B cell (primary cell): ENCODE data around the gene TOGARAM1. TPM values are rescaled to one million over a fixed set of nuclear protein-coding genes. Genes with fewer than 3 reads are reported as not detected.
"Not testable (repeated sequence)": the region's sequence is repeated elsewhere in the genome, so short reads cannot be mapped to it uniquely, and the experiment has no call there.

ENCODE experiments used
- ATAC-seq: fragments of 200-7000 bp; cut with Tn5 transposase; one replicate; pipeline ENCODE4 v1.10.0; 2021; ENCODE audit warnings: low read depth, mild to moderate bottlenecking, moderate number of reproducible peaks, moderate library complexity
- CTCF ChIA-PET: fragments of 350-600 bp; sonication (Branson Sonifier 250); formaldehyde crosslinking; loops from one replicate; lab custom pipeline; 2021; ENCODE audit warnings: antibody characterized with exemption, inconsistent platforms; lab: Charles Lee
- POLR2A ChIA-PET: fragments of 350-600 bp; sonication (Branson Sonifier 250); formaldehyde crosslinking; loops from one replicate; lab custom pipeline; 2021; ENCODE audit warnings: antibody characterized with exemption; lab: Charles Lee
- DNase-seq: peaks from one replicate; pipeline ENCODE4 v3.0.0; 2013
- H2AFZ ChIP-seq: 2 replicates; pipeline ENCODE4 v1.6.1; 2012; ENCODE audit warnings: mild to moderate bottlenecking, low read depth, low read length; ENCODE audit not compliant: insufficient read depth, poor library complexity, severe bottlenecking
- H3K27ac ChIP-seq, 2 donors: 1 replicate in 1 of 2; 2 replicates in 1 of 2; pipeline ENCODE4 v1.5.1; 2012 to 2013; ENCODE audit warnings: low read length in 2 of 2, mild to moderate bottlenecking in 2 of 2, moderate library complexity in 1 of 2
- H3K27me3 ChIP-seq, 4 experiments: fragments of 200-600 bp in 1 of 4; sonication (generic) in 1 of 4; replicated peaks in 1 of 4; 1 replicate in 2 of 4; 2 replicates in 2 of 4; pipeline versions ENCODE4 v1.6.1 to v1.7.0; 2013 to 2016; ENCODE audit warnings: low read length in 3 of 4, mild to moderate bottlenecking in 2 of 4, mixed read lengths in 1 of 4, moderate library complexity in 1 of 4; ENCODE audit not compliant: insufficient read depth in 4 of 4, control insufficient read depth in 3 of 4; ENCODE audit errors: control extremely low read depth in 1 of 4
- H3K36me3 ChIP-seq, 2 experiments: replicated peaks in 1 of 2; 1 replicate in 1 of 2; 2 replicates in 1 of 2; pipeline versions ENCODE4 v1.6.1 to v1.7.1; 2013; ENCODE audit warnings: low read length in 1 of 2; ENCODE audit not compliant: insufficient read depth in 2 of 2, control insufficient read depth in 1 of 2; ENCODE audit errors: control extremely low read depth in 1 of 2, extremely low read depth in 1 of 2
- H3K4me1 ChIP-seq, 2 donors: fragments of 200-600 bp in 1 of 2; sonication (generic) in 1 of 2; 1 replicate in 1 of 2; 2 replicates in 1 of 2; pipeline versions ENCODE4 v1.5.1 to v1.6.1; 2013 to 2017; ENCODE audit warnings: low read length in 2 of 2; ENCODE audit not compliant: control insufficient read depth in 2 of 2, insufficient read depth in 2 of 2
- H3K4me2 ChIP-seq: replicated peaks from 2 replicates; pipeline ENCODE3; 2012; ENCODE audit warnings: mild to moderate bottlenecking, low read depth, low read length; ENCODE audit not compliant: poor library complexity, severe bottlenecking
- H3K4me3 ChIP-seq, 5 experiments: fragments of 200-600 bp in 1 of 5; sonication (generic) in 1 of 5; 1 replicate in 3 of 5; 2 replicates in 2 of 5; pipeline versions ENCODE4 v1.5.1 to v1.7.0; 2011 to 2016; ENCODE audit warnings: low read length in 4 of 5, mild to moderate bottlenecking in 4 of 5, low read depth in 2 of 5, control low read depth in 1 of 5, moderate library complexity in 1 of 5; ENCODE audit not compliant: insufficient read depth in 1 of 5; ENCODE audit errors: control extremely low read depth in 1 of 5, extremely low read depth in 1 of 5
- H3K79me2 ChIP-seq: fragments of 200-600 bp; sonication (generic); one replicate; pipeline ENCODE4 v1.6.0; 2016; ENCODE audit warnings: low read length; ENCODE audit not compliant: control insufficient read depth, insufficient read depth
- H3K9ac ChIP-seq: fragments of 200-600 bp; sonication (generic); 2 replicates; pipeline ENCODE4 v1.6.1; 2017; ENCODE audit warnings: mild to moderate bottlenecking, low read length, moderate library complexity
- H3K9me3 ChIP-seq, 3 donors: one replicate each; pipeline versions ENCODE4 v1.6.1 to v1.7.1; 2013; ENCODE audit warnings: low read length in 2 of 3; ENCODE audit not compliant: control insufficient read depth in 2 of 3, insufficient read depth in 1 of 3; ENCODE audit errors: control extremely low read depth in 1 of 3
- H4K20me1 ChIP-seq: 2 replicates; pipeline ENCODE4 v1.6.0; 2012; ENCODE audit warnings: mild to moderate bottlenecking, low read length; ENCODE audit not compliant: insufficient read depth, control insufficient read depth, poor library complexity, severe bottlenecking
- H3K27ac Mint-ChIP-seq: one replicate; pipeline ENCODE4 v1.8.0; 2021; ENCODE audit warnings: mixed read lengths
- H3K27me3 Mint-ChIP-seq: one replicate; pipeline ENCODE4 v1.8.0; 2021; ENCODE audit warnings: mixed read lengths
- H3K4me1 Mint-ChIP-seq: one replicate; pipeline ENCODE4 v1.8.0; 2021; ENCODE audit warnings: mixed read lengths
- H3K4me3 Mint-ChIP-seq: one replicate; pipeline ENCODE4 v1.8.0; 2021; ENCODE audit warnings: mixed read lengths
- H3K9me3 Mint-ChIP-seq: one replicate; pipeline ENCODE4 v1.8.0; 2022; ENCODE audit warnings: mixed read lengths; ENCODE audit not compliant: insufficient read depth
- EZH2 ChIP-seq: IDR thresholded peaks from 2 replicates; pipeline ENCODE4 v1.6.1; 2012; ENCODE audit warnings: borderline replicate concordance, low read depth, mild to moderate bottlenecking, moderate library complexity, low read length; ENCODE audit not compliant: insufficient read depth, poor library complexity, severe bottlenecking
- WGBS: methylation state at CpG from one replicate; pipeline ENCODE4 v1.1.5; 2013; ENCODE audit warnings: missing lambda C conversion rate; ENCODE audit not compliant: insufficient coverage; 5-methylcytosine and 5-hydroxymethylcytosine counted together
- intact Hi-C: fragments of 100-400 bp; cut with micrococcal nuclease; formaldehyde crosslinking; loops from one replicate; pipeline ENCODE4 v1.10.0; 2022
- polyA plus RNA-seq: library from polyadenylated mRNA; depleted of rRNA; stranded (reverse); fragments of >200 nt; gene quantifications from 2 replicates; pipeline ENCODE4 v1.2.3, GENCODE V29; 2012
- total RNA-seq, 2 donors: library from RNA; stranded (reverse); fragments of 120-200 nt in 1 of 2; gene quantifications; 1 replicate in 1 of 2; 2 replicates in 1 of 2; pipeline versions ENCODE4 v1.2.3 to v1.2.4, GENCODE V29; 2013 to 2022
- TF ChIP-seq, protein P1 (sequence below): fragments of 200-600 bp; IDR thresholded peaks from one replicate; pipeline ENCODE4 v1.8.0; 2022; ENCODE audit warnings: antibody characterized with exemption, mild to moderate bottlenecking

Gene TOGARAM1
- total and polyA plus RNA-seq, 2 donors (not counting 1 experiment from before 2014, with no cell fraction given): 3.4 to 23.9 TPM

DNA sequence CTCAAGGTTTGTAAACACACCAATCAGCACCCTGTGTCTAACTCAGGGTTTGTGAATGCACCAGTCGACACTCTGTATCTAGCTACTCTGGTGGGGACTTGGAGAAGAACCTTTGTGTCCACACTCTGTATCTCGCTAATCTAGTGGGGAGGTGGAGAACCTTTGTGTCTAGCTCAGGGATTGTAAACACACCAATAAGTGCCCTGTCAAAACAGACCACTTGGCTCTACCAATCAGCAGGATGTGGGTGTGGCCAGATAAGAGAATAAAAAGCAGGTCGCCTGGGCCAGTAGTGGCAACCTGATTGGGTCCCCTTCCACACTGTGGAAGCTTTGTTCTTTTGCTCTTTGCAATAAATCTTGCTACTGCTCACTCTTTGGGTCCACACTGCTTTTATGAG, 119.1 kb downstream of the TOGARAM1 start:
- H3K4me3 ChIP-seq, H3K27me3 ChIP-seq, H3K36me3 ChIP-seq, H3K9me3 ChIP-seq, intact Hi-C loops, ATAC-seq, H3K4me3 Mint-ChIP-seq, CTCF ChIA-PET, DNase-seq, H3K4me2 ChIP-seq, H3K9me3 Mint-ChIP-seq, H2AFZ ChIP-seq, H3K27me3 Mint-ChIP-seq, H3K9ac ChIP-seq, H3K27ac ChIP-seq, POLR2A ChIA-PET, H3K27ac Mint-ChIP-seq: not testable (repeated sequence)
- WGBS: 100% methylated on average over 1 of the region's 3 CpGs
- Histone ChIP-seq H3K79me2 (peaks cover 22% of the 10 kb centered on the region), H4K20me1 (peaks cover 11% of the 10 kb centered on the region), H3K4me1 (peaks cover 18 to 19% of the 10 kb centered on the region in 2 donors)
- peaks cover 27% of the 10 kb centered on the region for H3K4me1 Mint-ChIP-seq

DNA sequence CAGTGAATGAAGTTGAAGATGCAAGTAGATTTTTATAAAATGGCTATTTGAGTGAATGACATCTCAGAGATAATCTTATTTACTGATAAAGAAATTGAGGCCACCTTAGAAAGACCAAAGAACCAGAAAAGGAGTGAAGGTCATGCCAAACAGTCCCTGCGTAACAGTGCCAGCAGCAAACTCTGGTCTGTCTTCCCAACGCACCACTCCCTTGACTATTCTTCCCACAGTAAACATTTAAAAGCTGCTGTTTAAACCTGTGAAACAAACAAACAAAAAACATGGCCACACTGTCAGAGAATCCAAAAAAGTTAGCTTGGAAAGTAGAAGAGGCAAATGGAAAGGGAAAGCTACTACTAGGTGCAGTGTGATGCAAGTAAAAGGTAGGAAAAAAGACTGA, 120.4 kb downstream of the TOGARAM1 start:
- Histone ChIP-seq H3K4me2 (no peak overlapping the region), H3K9me3 (no peaks in the 10 kb centered on the region), H3K79me2 (peaks cover 35% of the 10 kb centered on the region), H3K4me3 (no peak overlapping the region), H3K27ac (no peak overlapping the region), H3K9ac (no peak overlapping the region), H3K36me3 (no peaks in the 10 kb centered on the region), H3K4me1 (peaks cover 18 to 23% of the 10 kb centered on the region in 2 donors), H2AFZ (peak overlapping the region; percentile 4), H4K20me1 (peaks cover 11% of the 10 kb centered on the region), H3K27me3 (no peaks in the 10 kb centered on the region)
- intact Hi-C loops: no loop called here
- ChIA-PET CTCF (no interaction called here), POLR2A (no interaction called here)
- no peaks in the 10 kb centered on the region for H3K27me3 Mint-ChIP-seq
- H3K9me3 Mint-ChIP-seq: no peaks in the 10 kb centered on the region
- ATAC-seq (no peak), DNase-seq (no peak)
- TF ChIP-seq, protein P1, sequence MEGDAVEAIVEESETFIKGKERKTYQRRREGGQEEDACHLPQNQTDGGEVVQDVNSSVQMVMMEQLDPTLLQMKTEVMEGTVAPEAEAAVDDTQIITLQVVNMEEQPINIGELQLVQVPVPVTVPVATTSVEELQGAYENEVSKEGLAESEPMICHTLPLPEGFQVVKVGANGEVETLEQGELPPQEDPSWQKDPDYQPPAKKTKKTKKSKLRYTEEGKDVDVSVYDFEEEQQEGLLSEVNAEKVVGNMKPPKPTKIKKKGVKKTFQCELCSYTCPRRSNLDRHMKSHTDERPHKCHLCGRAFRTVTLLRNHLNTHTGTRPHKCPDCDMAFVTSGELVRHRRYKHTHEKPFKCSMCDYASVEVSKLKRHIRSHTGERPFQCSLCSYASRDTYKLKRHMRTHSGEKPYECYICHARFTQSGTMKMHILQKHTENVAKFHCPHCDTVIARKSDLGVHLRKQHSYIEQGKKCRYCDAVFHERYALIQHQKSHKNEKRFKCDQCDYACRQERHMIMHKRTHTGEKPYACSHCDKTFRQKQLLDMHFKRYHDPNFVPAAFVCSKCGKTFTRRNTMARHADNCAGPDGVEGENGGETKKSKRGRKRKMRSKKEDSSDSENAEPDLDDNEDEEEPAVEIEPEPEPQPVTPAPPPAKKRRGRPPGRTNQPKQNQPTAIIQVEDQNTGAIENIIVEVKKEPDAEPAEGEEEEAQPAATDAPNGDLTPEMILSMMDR: no peak
- TF ChIP-seq EZH2: no peak
- peaks cover 37% of the 10 kb centered on the region for H3K4me1 Mint-ChIP-seq
- WGBS: 94% methylated on average over 2 of the region's 2 CpGs
- peak overlapping the region; percentile 5 for H3K4me3 Mint-ChIP-seq
- H3K27ac Mint-ChIP-seq: no peak overlapping the region
